Measurements from ENCODE around the gene TWIST2.

DNA sequence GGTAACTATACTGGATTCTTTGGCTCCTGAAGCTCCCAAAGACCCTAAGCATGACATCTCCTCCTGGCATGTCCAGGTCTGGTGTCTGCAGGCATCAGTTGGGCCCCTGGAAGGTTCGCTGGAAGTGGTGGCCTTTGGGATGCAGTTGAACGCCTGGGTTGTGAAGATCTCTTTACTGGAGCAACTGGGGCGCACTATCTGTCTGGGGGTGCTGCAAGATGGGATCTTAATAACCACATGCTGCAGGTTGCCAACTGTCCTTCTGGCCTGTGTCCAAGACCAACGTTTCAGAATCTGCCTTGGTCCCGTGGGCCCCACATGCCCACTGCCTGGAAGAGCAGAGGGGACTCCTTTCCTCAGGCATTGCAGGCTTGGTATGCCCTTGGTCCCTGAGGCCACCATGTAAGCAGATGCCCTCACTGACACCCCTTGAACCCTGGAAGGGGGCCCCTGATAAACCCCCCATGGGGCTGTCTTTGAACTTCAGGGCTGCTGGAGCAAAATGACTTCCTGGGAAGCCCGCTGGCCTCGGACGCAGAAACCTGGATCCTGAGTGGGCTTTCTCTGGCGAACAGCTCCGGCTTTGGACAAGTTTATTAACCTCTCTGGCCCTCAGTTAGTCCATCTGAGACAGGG, 101.9 kb downstream of the TWIST2 start:
- TF ChIP-seq POLR2AphosphoS5 (IDR thresholded peaks at IDR 0.05; ENCODE audit: low read depth, low read length) = no peak
- no peak for TF ChIP-seq TAF1 (IDR thresholded peaks at IDR 0.05; ENCODE audit: borderline replicate concordance, low read depth, low read length)

All from GM12892 (cell line).